GM23338 (cell line): ENCODE measurements around the gene PCSK7. TPM values are rescaled to one million over a fixed set of nuclear protein-coding genes. Genes with fewer than 3 reads are reported as not detected.

Experiments used
- ATAC-seq: fragments of 200-7000 bp; cut with Tn5 transposase; 3 replicates; pipeline ENCODE4 v1.9.1; 2020
- DNase-seq: peaks from one replicate; pipeline ENCODE4 v3.0.0-alpha.2; 2015; ENCODE audit warnings: low spot score
- H2AFZ ChIP-seq: fragments of 200-600 bp; sonication (generic); 2 replicates; pipeline ENCODE4 v1.8.0; 2016; ENCODE audit warnings: antibody characterized with exemption, mild to moderate bottlenecking, moderate library complexity
- H3F3A ChIP-seq: fragments of 200-600 bp; sonication (generic); replicated peaks from 2 replicates; pipeline ENCODE4 v1.8.0; 2017; ENCODE audit warnings: antibody characterized with exemption, mixed run types, low read depth
- H3K27ac ChIP-seq: fragments of 200-600 bp; sonication (generic); 2 replicates; pipeline ENCODE4 v1.6.1; 2016; ENCODE audit warnings: low read depth
- H3K27me3 ChIP-seq: fragments of 200-600 bp; sonication (generic); 2 replicates; pipeline ENCODE4 v1.8.0; 2016; ENCODE audit warnings: mild to moderate bottlenecking, mixed run types, moderate library complexity; ENCODE audit not compliant: insufficient read depth
- H3K36me3 ChIP-seq: fragments of 200-600 bp; sonication (generic); 2 replicates; pipeline ENCODE4 v1.8.0; 2016; ENCODE audit warnings: mild to moderate bottlenecking; ENCODE audit not compliant: insufficient read depth
- H3K4me1 ChIP-seq: fragments of 200-600 bp; sonication (generic); 2 replicates; pipeline ENCODE4 v1.8.0; 2016; ENCODE audit warnings: mild to moderate bottlenecking, moderate library complexity; ENCODE audit not compliant: insufficient read depth
- H3K4me2 ChIP-seq: fragments of 200-600 bp; sonication (generic); 2 replicates; pipeline ENCODE4 v1.7.1; 2017; ENCODE audit warnings: mixed run types
- H3K4me3 ChIP-seq: fragments of 200-600 bp; sonication (generic); 2 replicates; pipeline ENCODE4 v1.6.1; 2016; ENCODE audit warnings: mixed run types
- H3K79me2 ChIP-seq: fragments of 200-600 bp; sonication (generic); replicated peaks from 2 replicates; pipeline ENCODE4 v1.8.0; 2017; ENCODE audit warnings: mild to moderate bottlenecking; ENCODE audit not compliant: insufficient read depth
- H3K9me2 ChIP-seq: fragments of 200-600 bp; sonication (generic); 2 replicates; pipeline ENCODE4 v1.8.0; 2017; ENCODE audit not compliant: insufficient read depth
- H4K20me1 ChIP-seq: fragments of 200-600 bp; sonication (generic); replicated peaks from 2 replicates; pipeline ENCODE4 v1.8.0; 2017; ENCODE audit warnings: mild to moderate bottlenecking; ENCODE audit not compliant: insufficient read depth
- H3K27ac Mint-ChIP-seq: 2 replicates; pipeline ENCODE4 v1.8.0; 2020; ENCODE audit warnings: inconsistent platforms, mild to moderate bottlenecking, moderate library complexity, mixed read lengths
- H3K27me3 Mint-ChIP-seq: 3 replicates; pipeline ENCODE4 v1.8.0; 2022; ENCODE audit warnings: low read depth, mild to moderate bottlenecking, moderate library complexity, mixed read lengths, inconsistent platforms; ENCODE audit not compliant: insufficient read depth, poor library complexity
- H3K36me3 Mint-ChIP-seq: 3 replicates; pipeline ENCODE4 v1.8.0; 2021; ENCODE audit warnings: low read depth, mild to moderate bottlenecking, inconsistent platforms, moderate library complexity, mixed read lengths
- H3K4me1 Mint-ChIP-seq: 3 replicates; pipeline ENCODE4 v1.8.0; 2020; ENCODE audit warnings: mild to moderate bottlenecking, inconsistent platforms, mixed read lengths
- H3K4me3 Mint-ChIP-seq: 3 replicates; pipeline ENCODE4 v1.8.0; 2021; ENCODE audit warnings: moderate library complexity, mild to moderate bottlenecking, inconsistent platforms, mixed read lengths
- H3K9me3 Mint-ChIP-seq: 3 replicates; pipeline ENCODE4 v1.8.0; 2020; ENCODE audit warnings: moderate library complexity, mild to moderate bottlenecking, inconsistent platforms, mixed read lengths
- CREB1 ChIP-seq: fragments of 250-450 bp; sonication (Bioruptor Pico); IDR thresholded peaks from 2 replicates; pipeline ENCODE4 v1.5.0; 2020; ENCODE audit warnings: low read depth, mild to moderate bottlenecking, moderate library complexity
- CTCF ChIP-seq, 2 experiments: fragments of 200-600 bp in 1 of 2; sonication (generic) in 1 of 2; conservative IDR thresholded peaks; 2 replicates each; pipeline versions ENCODE4 v1.5.1 to v1.6.1; 2016 to 2017; ENCODE audit warnings: antibody characterized with exemption in 2 of 2, low read depth in 2 of 2, mild to moderate bottlenecking in 2 of 2, moderate library complexity in 1 of 2
- EZH2 ChIP-seq: fragments of 200-600 bp; sonication (generic); IDR thresholded peaks from one replicate; pipeline ENCODE4 v1.8.0; 2017; ENCODE audit warnings: antibody characterized with exemption, mild to moderate bottlenecking, low read depth; ENCODE audit not compliant: unreplicated experiment
- NANOG ChIP-seq: IDR thresholded peaks from 2 replicates; pipeline ENCODE4 v1.6.1; 2016; ENCODE audit warnings: antibody characterized with exemption, borderline replicate concordance
- REST ChIP-seq: IDR thresholded peaks from one replicate; pipeline ENCODE4 v1.6.1; 2018; ENCODE audit warnings: antibody characterized with exemption; ENCODE audit not compliant: unreplicated experiment
- ZNF114 ChIP-seq: fragments of 250-450 bp; sonication (Bioruptor Pico); IDR thresholded peaks from 2 replicates; pipeline ENCODE4 v1.5.0; 2020; ENCODE audit warnings: mild to moderate bottlenecking, moderate library complexity
- ZNF331 ChIP-seq: fragments of 250-450 bp; sonication (Bioruptor Pico); IDR thresholded peaks from 2 replicates; pipeline ENCODE4 v1.5.0; 2020; ENCODE audit warnings: low read depth, mild to moderate bottlenecking, moderate library complexity
- polyA plus RNA-seq: library from polyadenylated mRNA; unstranded; fragments of >200 nt; fragmentation: Nextera tagmentation; extraction: Ambion mirVana; gene quantifications from 2 replicates; pipeline ENCODE4 v1.2.1, GENCODE V29; 2016
- total RNA-seq: library from RNA; depleted of rRNA; stranded (reverse); fragments of >200 nt; shearing (Covaris generic); gene quantifications from 2 replicates; pipeline ENCODE4 v1.2.3, GENCODE V29; 2014

PCSK7 gene
- total and polyA plus RNA-seq, 2 experiments from 2014 or later, result 12.4 to 46.4 TPM

DNA sequence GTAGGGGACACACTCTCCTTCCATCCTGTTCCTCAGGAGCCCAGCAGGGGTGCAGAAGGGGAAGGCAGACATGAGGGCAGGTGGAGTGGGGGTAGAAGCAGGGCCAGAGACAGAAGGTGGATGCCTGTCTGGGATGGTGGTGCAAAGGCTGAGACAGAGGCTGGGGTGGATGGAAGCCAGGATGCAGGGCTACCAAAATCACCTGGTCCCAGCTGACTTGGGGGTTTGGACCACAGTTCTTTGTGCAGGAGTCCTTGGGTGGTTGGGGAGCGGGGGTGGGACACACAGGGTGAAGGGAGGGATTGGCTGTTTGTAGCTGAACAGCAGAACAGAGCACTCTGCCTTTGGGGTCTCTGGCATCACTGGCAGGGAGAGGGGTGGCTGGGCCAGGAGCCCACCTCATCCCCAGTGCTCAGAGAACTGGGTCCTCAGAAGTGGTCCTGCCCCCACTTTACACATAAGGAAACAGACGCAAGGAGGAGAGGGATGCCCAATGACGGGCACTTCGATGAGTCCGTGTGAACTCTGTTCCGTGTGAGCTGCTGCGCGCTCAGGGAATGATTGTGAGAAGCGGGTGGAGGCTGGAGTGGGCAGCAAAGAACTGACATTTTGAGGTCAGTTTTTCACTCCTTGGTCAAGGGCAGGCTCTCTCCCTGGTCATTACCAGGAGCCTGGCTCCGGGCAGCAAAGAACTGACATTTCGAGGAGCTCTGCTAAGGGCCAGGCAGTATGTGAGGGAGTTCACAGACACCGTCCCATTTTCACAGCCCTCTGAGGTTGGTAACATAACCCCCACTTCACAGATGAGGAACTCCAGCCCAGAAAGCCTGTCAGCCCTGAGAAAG, 30.8 kb downstream of the PCSK7 start:
- no peaks in the 10 kb centered on the region for H3K9me2 ChIP-seq
- no peaks in the 10 kb centered on the region for H4K20me1 ChIP-seq
- Mint-ChIP-seq H3K9me3 (no peaks in the 10 kb centered on the region; the same call in 2 of the 3 replicates), H3K4me1 (peaks cover 41% of the 10 kb centered on the region), H3K4me3 (peak overlapping the region; percentile 78), H3K27ac (no peak overlapping the region; the same call in 1 of the 2 replicates), H3K27me3 (peaks cover 25% of the 10 kb centered on the region), H3K36me3 (peaks cover 33% of the 10 kb centered on the region)
- peak overlapping the region; percentile 68 for H3K4me3 ChIP-seq
- no peak for TF ChIP-seq CTCF (conservative IDR thresholded peaks at IDR 0.05; ENCODE audit: low read depth in 2 of 2)
- no peak for TF ChIP-seq CREB1 (CRISPR knock-in tag)
- TF ChIP-seq NANOG, result no peak
- no peak for TF ChIP-seq ZNF331 (CRISPR knock-in tag)
- no peak for TF ChIP-seq ZNF114
- TF ChIP-seq REST, result no peak
- no peak for TF ChIP-seq EZH2
- H2AFZ ChIP-seq, result no peak overlapping the region
- H3K36me3 ChIP-seq, result no peaks in the 10 kb centered on the region
- H3K27ac ChIP-seq, result no peak overlapping the region
- peaks cover 16% of the 10 kb centered on the region for H3F3A ChIP-seq
- DNase-seq, result no peak
- H3K27me3 ChIP-seq, result no peaks in the 10 kb centered on the region
- H3K4me2 ChIP-seq, result peak overlapping the region; percentile 85
- no peak for ATAC-seq
- peaks cover 31% of the 10 kb centered on the region for H3K4me1 ChIP-seq
- H3K79me2 ChIP-seq, result peaks cover 23% of the 10 kb centered on the region
